Measurements from ENCODE around the gene SLF2. TPM values are rescaled to one million over a fixed set of nuclear protein-coding genes. Genes with fewer than 3 reads are reported as not detected.

Gene SLF2
- total RNA-seq, 4 donors from 2014 or later = 22.1 to 32.4 (median 25.6) TPM

- H3K27me3 ChIP-seq = peaks cover 70% of the 10 kb centered on the region
- TF ChIP-seq POLR2AphosphoS5 (IDR thresholded peaks at IDR 0.05) = no peak
- no peak for TF ChIP-seq EP300 (IDR thresholded peaks at IDR 0.05)
- TF ChIP-seq POLR2A (IDR thresholded peaks at IDR 0.05) = no peak
- no peak for TF ChIP-seq CTCF (IDR thresholded peaks at IDR 0.05)
- WGBS, 2 donors (ENCODE audit: low coverage in 1 of 2) = 63 to 82% methylated on average over 2 to 5 of the region's 7 CpGs
Measured at GRCh38 chr10:100890673-100891317, 22.0 kb upstream of the SLF2 start.

GRCh38 chr10:100894033-100894432 lies 18.7 kb upstream of the SLF2 start:
- H3K4me1 ChIP-seq = no peaks in the 10 kb centered on the region
- H3K4me3 ChIP-seq = no peak overlapping the region
- H3K36me3 ChIP-seq = no peaks in the 10 kb centered on the region
- TF ChIP-seq POLR2A (IDR thresholded peaks at IDR 0.05) = no peak
- no peak for TF ChIP-seq EP300 (IDR thresholded peaks at IDR 0.05)
- TF ChIP-seq CTCF (IDR thresholded peaks at IDR 0.05) = no peak
- no peak for TF ChIP-seq POLR2AphosphoS5 (IDR thresholded peaks at IDR 0.05)
- no peak for ATAC-seq
- H3K9me3 ChIP-seq = no peaks in the 10 kb centered on the region
- H3K27ac ChIP-seq = no peak overlapping the region
- WGBS, 2 donors (ENCODE audit: low coverage in 1 of 2) = 75 to 93% methylated on average over 1 to 2 of the region's 3 CpGs
- H3K27me3 ChIP-seq = peaks cover 68% of the 10 kb centered on the region

More at GRCh38 chr10:100890673-100891317, 22.0 kb upstream of the SLF2 start:
- no peak for ATAC-seq
- Histone ChIP-seq H3K36me3 (no peaks in the 10 kb centered on the region), H3K9me3 (no peaks in the 10 kb centered on the region), H3K27ac (no peak overlapping the region), H3K4me3 (no peak overlapping the region), H3K4me1 (peaks cover 0 to 10% (median 0%) of the 10 kb centered on the region in 3 donors)

- no peak for ATAC-seq
- no peak overlapping the region for H3K4me3 ChIP-seq
- peaks cover 64% of the 10 kb centered on the region for H3K27me3 ChIP-seq
- H3K9me3 ChIP-seq = no peaks in the 10 kb centered on the region
- H3K36me3 ChIP-seq = no peaks in the 10 kb centered on the region
- H3K27ac ChIP-seq = no peak overlapping the region
- TF ChIP-seq CTCF (IDR thresholded peaks at IDR 0.05) = no peak
- TF ChIP-seq POLR2AphosphoS5 (IDR thresholded peaks at IDR 0.05) = no peak
- no peak for TF ChIP-seq EP300 (IDR thresholded peaks at IDR 0.05)
- no peak for TF ChIP-seq POLR2A (IDR thresholded peaks at IDR 0.05)
- 33 to 74% methylated on average over 1 to 6 of the region's 7 CpGs for WGBS, 2 donors (ENCODE audit: low coverage in 1 of 2)
- no peaks in the 10 kb centered on the region for H3K4me1 ChIP-seq
Measured at GRCh38 chr10:100894589-100895294, 18.0 kb upstream of the SLF2 start.

- TF ChIP-seq EP300 (IDR thresholded peaks at IDR 0.05) (no peak), CTCF (IDR thresholded peaks at IDR 0.05) (no peak), POLR2A (IDR thresholded peaks at IDR 0.05) (no peak), POLR2AphosphoS5 (IDR thresholded peaks at IDR 0.05) (no peak)
- Histone ChIP-seq H3K4me3 (no peak overlapping the region), H3K27me3 (peaks cover 64% of the 10 kb centered on the region), H3K9me3 (no peaks in the 10 kb centered on the region), H3K4me1 (no peaks in the 10 kb centered on the region), H3K27ac (no peak overlapping the region), H3K36me3 (no peaks in the 10 kb centered on the region)
- WGBS, 2 donors (ENCODE audit: low coverage in 1 of 2) = 39% methylated on average over 4 of the region's 4 CpGs; no CpG with 5 or more reads in 1 of the 2 donors
- no peak for ATAC-seq
Measured at GRCh38 chr10:100895346-100895745, 17.4 kb upstream of the SLF2 start.

- Histone ChIP-seq H3K36me3 (no peaks in the 10 kb centered on the region), H3K27ac (no peak overlapping the region), H3K27me3 (peaks cover 64% of the 10 kb centered on the region), H3K4me1 (no peaks in the 10 kb centered on the region), H3K9me3 (no peaks in the 10 kb centered on the region), H3K4me3 (no peak overlapping the region)
- WGBS, 2 donors (ENCODE audit: low coverage in 1 of 2) = 91 to 93% methylated on average over 3 of the region's 3 CpGs
- ATAC-seq = no peak
- TF ChIP-seq CTCF (IDR thresholded peaks at IDR 0.05) (no peak), EP300 (IDR thresholded peaks at IDR 0.05) (no peak), POLR2AphosphoS5 (IDR thresholded peaks at IDR 0.05) (no peak), POLR2A (IDR thresholded peaks at IDR 0.05) (no peak)
Measured at GRCh38 chr10:100895896-100896295, 16.9 kb upstream of the SLF2 start.
